Hepatocyte (in vitro differentiated cells): Measurements from ENCODE around the gene MOB3B.
A peak's percentile ranks its signal among the peaks of the same experiment; 100 is the strongest.

Experiments
- CTCF ChIP-seq: fragments of 200-600 bp; sonication (generic); IDR thresholded peaks from 2 replicates; pipeline ENCODE4 v1.5.1; 2016; ENCODE audit warnings: antibody characterized with exemption, mild to moderate bottlenecking; ENCODE audit not compliant: poor library complexity
- EZH2phosphoT487 ChIP-seq: fragments of 200-600 bp; sonication (generic); IDR thresholded peaks from one replicate; pipeline ENCODE4 v1.6.1; 2018; ENCODE audit warnings: antibody characterized with exemption, mild to moderate bottlenecking, low read depth, moderate library complexity; ENCODE audit not compliant: unreplicated experiment, severe bottlenecking

- TF ChIP-seq CTCF (peak; percentile 7), EZH2phosphoT487 (no peak)
These were observed 713 bp downstream of the MOB3B start for GRCh38 chr9:27528886-27529315.
